Stimulated activated CD8-positive, alpha-beta memory T cell treated with anti-CD3 and anti-CD28 coated beads, Interleukin-12 subunit alpha, Interleukin-12 subunit beta, amount 100 ng/mL, for 24 hours (primary cell): ENCODE measurements around the gene ADD1.
"Not testable (repeated sequence)": the region's sequence is repeated elsewhere in the genome, so short reads cannot be mapped to it uniquely, and the experiment has no call there.

ENCODE experiments used
- DNase-seq: peaks from one replicate; pipeline ENCODE4 v3.0.0-alpha.2; 2020; ENCODE audit errors: extremely low read depth

The ADD1 gene

DNA sequence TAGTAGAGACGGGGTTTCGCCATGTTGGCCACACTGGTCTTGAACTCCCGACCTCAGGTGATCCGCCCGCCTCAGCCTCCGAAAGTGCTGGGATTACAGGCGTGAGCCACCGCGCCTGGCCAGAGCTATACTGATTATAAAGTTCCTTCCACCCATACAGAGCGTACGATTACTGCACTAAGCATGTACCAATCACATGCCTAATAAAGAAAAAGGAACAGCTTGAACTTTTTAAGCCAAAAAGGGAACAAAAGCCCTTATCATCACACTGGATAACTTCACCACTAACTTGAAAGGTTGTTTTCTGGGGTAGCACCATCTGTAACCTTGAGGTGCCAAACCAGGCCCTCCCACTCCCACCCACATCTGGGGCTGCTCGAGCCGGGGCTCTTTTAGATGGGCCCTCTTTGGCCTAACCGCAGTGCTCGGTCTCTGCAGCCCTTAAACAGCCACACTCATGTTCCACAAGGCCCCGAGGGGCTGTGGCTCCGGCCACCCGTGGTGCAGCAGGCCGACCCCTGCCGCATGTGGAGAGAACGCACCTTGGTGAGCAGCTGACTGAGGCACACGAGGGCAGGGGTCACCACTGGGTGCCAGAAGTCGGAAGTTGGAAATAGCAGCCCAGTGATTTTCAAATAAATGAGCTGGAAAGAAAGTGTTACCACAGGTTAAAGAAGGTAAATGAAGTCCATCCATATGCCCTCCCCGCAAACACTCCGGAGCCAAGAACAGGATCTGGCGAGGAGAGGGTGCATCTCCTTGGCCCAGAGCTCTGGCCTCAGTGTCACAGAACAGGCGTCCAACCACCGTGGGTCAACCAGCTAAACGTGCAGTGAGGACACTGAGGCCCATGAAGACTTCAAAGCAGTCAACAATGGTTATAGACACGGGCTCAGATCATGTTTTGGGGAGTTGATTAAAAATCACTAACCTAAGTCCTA is 101.2 kb downstream of the ADD1 start:
- DNase-seq: no peak

DNA sequence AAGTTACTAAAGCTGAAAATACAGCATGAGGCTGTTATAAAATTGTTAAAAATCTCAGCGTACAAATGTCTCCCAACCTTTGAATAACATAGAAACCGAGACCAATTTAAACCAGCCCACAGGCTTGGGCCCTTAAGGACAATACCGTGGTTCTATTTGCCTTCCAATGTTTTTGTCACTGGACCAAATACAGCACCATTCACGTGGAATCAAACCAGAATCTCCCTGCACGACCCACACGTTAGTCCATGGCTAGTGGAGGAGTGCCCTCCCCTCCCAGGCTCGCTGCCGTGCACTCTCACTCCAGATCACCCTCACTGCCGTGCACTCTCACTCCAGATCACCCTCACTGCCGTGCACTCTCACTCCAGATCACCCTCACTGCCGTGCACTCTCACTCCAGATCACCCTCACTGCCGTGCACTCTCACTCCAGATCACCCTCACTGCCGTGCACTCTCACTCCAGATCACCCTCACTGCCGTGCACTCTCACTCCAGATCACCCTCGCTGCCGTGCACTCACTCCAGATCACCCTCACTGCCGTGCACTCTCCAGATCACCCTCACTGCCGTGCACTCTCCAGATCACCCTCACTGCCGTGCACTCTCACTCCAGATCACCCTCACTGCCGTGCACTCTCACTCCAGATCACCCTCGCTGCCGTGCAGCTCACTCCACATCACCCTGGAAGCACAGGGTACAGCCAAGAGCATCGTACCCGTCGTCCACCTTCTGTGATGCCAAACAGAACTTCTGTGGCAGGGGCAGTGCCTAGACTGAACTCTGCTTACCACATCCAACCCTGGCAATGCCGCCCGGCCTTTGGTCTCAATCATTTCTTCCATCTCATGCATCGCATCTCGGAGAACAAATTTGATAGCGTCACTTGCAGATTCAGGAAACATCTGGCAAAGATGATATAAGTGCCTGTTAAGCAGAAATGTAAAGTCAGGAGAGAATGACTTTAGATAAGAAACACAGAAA is 102.3 kb downstream of the ADD1 start:
- DNase-seq: not testable (repeated sequence)

GRCh38 chr4:2946812-2947600 is 103.4 kb downstream of the ADD1 start:
- DNase-seq: no peak

GRCh38 chr4:2947926-2948325 is 104.3 kb downstream of the ADD1 start:
- DNase-seq: no peak

- DNase-seq: no peak
Measured at GRCh38 chr4:2948895-2949781, 105.5 kb downstream of the ADD1 start.

DNA sequence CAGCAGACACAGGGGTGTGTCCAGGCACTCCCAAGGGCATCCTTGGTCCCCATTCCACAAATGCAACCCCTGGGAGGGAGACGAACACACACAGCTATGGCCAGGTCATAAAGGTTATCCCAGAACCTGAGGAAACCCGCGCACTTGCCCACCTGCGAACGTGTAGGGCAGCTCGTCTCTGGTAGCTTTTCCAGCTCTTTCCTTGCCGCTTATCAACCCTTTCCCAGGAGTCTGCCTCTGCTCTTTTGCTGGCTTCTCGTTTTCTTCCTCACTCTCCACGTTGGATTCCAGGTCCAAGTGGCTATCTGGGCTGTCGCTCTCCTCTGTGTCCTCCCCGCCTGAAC is 106.1 kb downstream of the ADD1 start:
- DNase-seq: no peak

DNA sequence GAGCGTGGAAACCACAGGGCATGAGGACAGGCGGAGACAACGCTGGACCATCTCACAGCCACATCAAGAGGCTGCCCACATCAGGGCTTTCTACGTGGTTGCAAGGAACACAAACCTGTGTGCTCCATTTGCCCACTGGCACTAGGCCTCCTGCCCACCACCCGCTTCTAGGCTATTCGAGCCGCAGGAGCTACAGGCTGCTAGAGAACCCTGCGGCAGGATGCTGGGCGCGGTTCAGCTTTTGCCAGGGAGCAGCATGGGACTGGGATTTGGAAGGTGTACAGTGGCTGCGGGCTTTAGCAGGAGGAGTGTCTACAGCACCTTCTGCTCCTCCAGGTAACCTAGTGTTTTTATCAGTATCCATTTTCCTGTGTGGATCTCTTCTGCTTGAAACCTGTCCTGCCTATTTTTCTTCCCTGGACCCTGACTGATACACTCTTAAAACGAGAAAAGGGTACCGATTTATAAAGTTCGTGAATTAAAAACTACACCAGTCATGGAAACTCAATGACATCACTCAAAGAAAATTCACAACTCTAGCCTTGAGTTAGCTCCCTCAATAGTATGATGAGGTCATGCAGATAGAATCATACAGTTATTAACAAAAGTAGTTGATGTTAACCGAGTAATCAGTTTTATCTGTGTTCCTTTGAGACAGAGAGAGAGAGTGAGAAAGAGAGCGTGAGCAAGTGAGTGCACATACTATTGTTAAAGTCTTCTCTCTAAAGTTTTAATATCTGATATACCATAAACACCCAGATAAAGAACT is 106.8 kb downstream of the ADD1 start:
- no peak for DNase-seq

- no peak for DNase-seq
Measured at GRCh38 chr4:2953496-2953895, 109.9 kb downstream of the ADD1 start.

GRCh38 chr4:2954358-2955185 is 110.9 kb downstream of the ADD1 start:
- no peak for DNase-seq

DNA sequence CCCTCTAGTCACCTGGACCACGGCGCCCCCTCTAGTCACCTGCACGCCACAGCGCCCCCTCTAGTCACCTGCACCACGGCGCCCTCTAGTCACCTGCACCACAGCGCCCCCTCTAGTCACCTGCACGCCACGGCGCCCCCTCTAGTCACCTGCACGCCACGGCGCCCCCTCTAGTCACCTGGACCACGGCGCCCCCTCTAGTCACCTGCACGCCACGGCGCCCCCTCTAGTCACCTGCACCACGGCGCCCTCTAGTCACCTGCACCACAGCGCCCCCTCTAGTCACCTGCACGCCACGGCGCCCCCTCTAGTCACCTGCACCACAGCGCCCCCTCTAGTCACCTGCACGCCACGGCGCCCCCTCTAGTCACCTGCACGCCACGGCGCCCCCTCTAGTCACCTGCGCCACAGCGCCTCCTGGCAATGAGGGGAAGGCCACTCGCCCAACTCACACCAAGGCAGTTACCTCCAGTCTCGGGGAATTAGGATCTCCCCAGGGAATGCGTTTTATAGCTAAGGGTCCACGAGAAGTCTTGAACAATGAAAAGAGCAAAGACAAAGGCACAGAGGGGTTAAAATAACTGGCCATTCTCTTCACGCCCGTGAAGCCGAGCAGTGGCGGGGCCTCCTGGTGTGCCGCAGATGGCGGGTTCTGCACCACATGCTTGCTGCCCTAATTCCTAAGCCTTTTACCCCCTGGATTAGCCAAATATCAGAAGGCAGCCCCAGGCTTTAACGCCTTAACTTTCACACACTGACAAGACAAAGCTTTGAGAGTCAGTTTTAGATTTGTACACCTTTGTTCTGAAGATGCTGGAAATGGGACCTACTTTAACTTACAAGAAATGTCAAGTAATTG is 111.8 kb downstream of the ADD1 start:
- not testable (repeated sequence) for DNase-seq

DNA sequence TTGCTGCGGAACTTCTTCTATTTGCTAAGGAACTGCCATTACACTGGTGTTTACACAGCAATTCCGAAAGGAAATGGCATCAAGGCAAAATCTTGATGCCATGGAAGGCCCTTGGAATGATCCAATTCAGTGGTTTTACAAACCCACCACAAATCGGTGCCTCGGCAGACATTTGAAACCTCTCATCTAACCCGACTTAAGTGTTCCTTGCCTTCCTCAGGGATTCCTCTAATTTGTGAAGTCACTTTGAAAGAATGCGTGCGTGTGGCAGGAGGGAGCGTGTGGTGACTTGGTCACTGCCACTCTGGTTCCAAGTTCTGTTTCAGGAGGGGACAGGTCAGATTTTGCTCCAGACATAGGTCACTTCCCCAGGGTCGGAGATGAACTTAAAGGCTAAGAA is 114.8 kb downstream of the ADD1 start:
- DNase-seq: no peak

- DNase-seq: not testable (repeated sequence)
Measured at GRCh38 chr4:2960450-2960849, 116.8 kb downstream of the ADD1 start.

- no peak for DNase-seq
Measured at GRCh38 chr4:2961421-2961810, 117.8 kb downstream of the ADD1 start.

- DNase-seq: peak; percentile 33
Measured at GRCh38 chr4:2961811-2962441, 118.3 kb downstream of the ADD1 start.

- no peak for DNase-seq
Measured at GRCh38 chr4:2962614-2963174, 119.0 kb downstream of the ADD1 start.

DNA sequence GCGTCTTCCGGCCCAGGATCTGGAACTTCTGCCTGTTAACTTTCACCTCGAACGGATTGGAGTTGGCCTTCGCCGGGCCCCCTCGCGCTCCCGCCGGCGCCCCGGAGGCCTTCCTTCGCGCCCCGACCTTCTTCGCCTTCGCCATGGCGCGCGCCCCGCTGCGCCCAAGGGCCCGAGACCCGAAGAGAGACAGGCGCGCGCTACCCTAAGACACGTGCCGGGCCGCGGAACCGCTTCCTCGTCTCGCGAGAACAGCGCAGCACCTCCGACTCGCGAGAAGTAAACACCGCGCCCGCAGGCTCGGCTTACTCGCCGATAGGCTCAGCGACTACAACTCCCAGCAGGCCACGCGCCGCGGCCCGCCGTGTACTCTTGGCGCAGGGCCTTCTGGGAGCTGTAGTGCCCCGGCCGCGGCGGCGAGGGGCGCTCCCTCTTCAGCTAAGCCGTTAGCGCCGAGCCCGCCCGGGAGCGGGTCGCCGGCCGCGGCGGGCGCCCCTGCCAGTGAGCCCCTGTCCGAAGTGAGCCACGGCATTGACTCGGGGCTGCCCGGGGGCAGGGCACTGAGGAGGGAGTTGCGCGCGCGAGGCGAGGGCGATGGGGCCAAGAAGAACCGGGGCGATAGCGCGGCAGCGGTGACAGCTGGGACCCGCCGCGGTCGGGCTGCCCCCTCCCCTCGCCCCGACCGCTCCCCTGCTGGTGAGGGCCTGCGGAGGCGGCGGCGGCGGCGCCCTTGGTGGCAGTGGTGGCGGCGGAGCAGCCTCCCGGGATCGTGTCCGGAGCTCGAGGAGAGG is 119.7 kb downstream of the ADD1 start, which contains the start of the genes GRK4 and NOP14:
Gene GRK4 (plus strand): TSS at position 397 of the 791 bp plus-strand sequence. CDS start 500 bp downstream, outside the sequence.
Gene NOP14 (minus strand): TSS at position 232 of the 791 bp plus-strand sequence. CDS start 87 bp downstream, at position 145.
- DNase-seq: peak; percentile 91
